GM12874 (cell line): Measurements from ENCODE around the gene RIOK2.

Experiments
- TF ChIP-seq, protein P1 (sequence below): IDR thresholded peaks from 2 replicates; pipeline ENCODE4 v1.5.1; 2011; ENCODE audit warnings: low read depth, mild to moderate bottlenecking, control low read depth, low read length, moderate library complexity; ENCODE audit not compliant: insufficient read depth

The RIOK2 gene

DNA sequence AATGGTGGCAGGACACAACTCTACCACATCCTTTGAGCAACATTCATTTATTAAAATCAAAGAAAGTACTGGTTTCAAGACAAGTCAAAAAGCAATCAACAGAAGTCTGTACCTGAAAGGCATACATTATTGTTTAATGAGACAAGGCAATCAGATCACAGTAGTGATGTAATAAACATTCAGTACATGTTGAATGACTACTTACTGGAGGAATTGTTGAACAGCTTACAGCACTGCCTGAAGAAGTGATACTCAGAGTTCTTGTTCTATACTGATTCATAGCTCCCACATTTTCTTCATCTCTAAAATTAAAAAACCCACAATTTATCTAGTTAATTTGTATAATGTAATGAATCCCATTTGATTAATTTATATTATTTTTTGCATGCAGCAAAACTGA lies 18.2 kb downstream of the RIOK2 start:
- TF ChIP-seq, protein P1, sequence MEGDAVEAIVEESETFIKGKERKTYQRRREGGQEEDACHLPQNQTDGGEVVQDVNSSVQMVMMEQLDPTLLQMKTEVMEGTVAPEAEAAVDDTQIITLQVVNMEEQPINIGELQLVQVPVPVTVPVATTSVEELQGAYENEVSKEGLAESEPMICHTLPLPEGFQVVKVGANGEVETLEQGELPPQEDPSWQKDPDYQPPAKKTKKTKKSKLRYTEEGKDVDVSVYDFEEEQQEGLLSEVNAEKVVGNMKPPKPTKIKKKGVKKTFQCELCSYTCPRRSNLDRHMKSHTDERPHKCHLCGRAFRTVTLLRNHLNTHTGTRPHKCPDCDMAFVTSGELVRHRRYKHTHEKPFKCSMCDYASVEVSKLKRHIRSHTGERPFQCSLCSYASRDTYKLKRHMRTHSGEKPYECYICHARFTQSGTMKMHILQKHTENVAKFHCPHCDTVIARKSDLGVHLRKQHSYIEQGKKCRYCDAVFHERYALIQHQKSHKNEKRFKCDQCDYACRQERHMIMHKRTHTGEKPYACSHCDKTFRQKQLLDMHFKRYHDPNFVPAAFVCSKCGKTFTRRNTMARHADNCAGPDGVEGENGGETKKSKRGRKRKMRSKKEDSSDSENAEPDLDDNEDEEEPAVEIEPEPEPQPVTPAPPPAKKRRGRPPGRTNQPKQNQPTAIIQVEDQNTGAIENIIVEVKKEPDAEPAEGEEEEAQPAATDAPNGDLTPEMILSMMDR = no peak

DNA sequence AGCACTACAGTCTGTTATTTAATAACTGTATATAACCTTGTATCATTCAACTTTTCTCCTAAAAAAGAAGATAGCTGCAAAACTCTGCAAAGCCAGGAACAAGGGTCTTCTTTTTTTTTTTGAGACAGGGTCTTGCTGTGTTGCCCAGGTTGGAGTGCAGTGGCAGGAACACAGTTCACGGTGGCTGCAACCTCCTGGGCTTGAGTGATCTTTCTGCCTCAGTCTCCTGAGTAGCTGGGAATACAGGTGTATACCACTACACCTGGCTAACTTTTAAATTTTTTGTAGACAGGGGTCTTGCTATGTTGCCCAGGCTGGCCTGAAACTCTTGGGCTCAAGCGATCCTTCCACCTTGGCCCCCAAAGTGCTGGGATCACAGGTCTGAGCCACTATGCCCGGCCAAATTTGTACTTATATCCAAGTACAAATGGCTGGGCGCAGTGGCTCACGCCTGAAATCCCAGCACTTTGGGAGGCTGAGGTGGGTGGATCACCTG lies 19.2 kb downstream of the RIOK2 start:
- TF ChIP-seq, protein P1 = no peak

DNA sequence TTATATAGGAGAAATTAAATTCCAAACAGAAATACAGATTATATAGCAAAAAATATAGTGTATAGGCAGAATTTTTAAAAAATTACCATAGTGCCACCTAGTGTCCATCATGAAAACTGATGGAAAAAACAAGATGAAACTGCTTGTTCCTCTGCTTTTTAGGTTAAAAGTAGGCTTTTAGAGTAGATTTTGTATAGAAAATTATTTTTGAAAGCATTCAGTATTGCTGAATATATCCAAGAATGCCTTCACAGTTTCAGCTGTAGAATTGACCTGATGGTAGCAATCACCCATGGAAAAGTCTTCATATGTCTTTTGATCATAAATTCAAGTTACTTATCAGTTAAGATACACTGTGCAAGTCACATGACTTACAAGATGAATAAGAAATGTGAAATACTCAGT lies 19.7 kb downstream of the RIOK2 start:
- TF ChIP-seq, protein P1 = no peak

DNA sequence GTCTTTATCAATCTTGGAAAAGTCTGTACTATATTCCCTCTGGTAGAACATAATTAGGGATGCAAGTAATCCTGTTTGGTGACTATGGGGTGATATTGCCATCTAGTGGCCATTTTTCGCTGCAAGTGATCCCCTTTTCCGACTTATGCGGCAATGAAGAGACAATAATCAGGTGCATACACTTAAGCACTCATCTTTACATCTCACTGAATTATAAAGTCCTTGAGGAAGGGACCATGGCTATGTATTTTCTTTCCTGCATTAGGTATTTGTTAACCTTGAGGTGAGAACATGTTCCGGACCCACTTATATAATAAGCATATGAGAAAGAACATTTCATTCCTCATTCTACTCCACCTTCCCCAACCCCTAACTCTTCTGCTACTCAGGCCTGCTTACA lies 21.0 kb downstream of the RIOK2 start:
- TF ChIP-seq, protein P1 = peak; percentile 69; the same call in 1 of the 2 replicates

DNA sequence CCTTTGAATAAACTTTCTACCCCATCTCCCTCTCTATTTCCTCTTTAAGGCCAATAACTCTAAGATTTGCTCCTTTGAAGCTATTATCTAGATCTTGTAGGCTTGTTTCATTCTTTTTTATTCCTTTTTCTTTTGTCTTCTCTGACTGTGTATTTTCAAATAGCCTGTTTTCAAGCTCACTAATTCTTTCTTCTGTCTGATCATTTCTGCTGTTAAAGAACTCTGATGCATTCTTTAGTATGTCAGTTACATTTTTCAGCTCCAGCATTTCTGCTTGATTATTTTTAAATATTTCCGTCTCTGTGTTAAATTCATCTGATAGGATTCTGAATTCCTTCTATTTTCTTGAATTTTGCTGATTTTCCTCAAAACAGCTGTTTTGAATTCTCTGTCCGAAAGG lies 25.4 kb downstream of the RIOK2 start:
- TF ChIP-seq, protein P1 = no peak

DNA sequence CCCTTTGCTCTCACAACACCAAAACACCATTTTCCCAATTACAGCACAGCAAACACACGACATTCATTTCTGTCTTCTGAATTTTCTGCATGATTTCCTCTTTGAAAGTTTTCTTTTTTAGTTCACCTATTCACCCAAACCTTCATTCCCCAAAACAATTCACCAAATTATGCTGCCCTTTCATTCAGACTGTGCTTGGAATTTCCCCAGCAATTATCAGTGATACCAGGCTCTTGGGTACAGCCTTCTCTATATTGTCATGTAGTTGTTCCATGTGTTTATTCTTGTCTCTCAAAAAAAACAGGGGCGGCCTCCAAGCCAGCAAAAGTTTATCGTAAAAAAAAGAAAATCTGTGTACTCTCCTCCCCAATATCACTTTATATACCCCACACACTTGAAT lies 31.7 kb downstream of the RIOK2 start:
- TF ChIP-seq, protein P1 = no peak

DNA sequence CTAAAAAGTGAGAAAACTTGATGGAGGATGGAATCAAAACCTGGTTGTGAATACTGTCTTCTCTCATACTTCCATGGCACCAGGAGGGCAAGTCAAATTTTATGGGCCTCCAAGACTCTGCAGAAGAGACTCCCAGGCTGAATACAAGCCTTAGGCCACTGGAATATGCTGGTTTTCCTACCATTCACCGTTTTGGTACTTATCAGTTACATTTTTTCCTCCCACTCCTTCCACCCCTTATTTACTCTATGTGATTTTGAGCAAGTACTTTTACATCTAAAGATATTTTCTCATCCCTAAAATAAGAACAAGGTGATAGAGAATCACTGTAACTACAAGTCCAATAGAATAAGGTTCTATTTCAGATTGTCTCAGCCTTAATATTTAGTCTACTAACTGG lies 32.6 kb downstream of the RIOK2 start:
- TF ChIP-seq, protein P1 = no peak
